HEK293 (cell line): ENCODE results near the gene MALAT1.
A peak's percentile ranks its signal among the peaks of the same experiment; 100 is the strongest.

Source experiments
- CTCF ChIA-PET: fragments of 350-600 bp; formaldehyde crosslinking; extraction: SDS; loops from one replicate; lab custom pipeline; 2021; ENCODE audit warnings: antibody characterized with exemption; lab: Yijun Ruan, JAX
- POLR2A ChIA-PET: fragments of 300-600 bp; formaldehyde crosslinking; extraction: SDS; loops from one replicate; lab custom pipeline; 2020; ENCODE audit warnings: antibody characterized with exemption, inconsistent platforms; lab: Yijun Ruan, JAX
- H3K27ac ChIP-seq: fragments of 200-500 bp; sonication (Bioruptor generic); 2 replicates; pipeline ENCODE4 v1.5.1; 2014; ENCODE audit warnings: low read depth, low read length, control low read depth, inconsistent platforms; ENCODE audit errors: extremely low read depth
- H3K36me3 ChIP-seq, 2 experiments: fragments of 200-500 bp in 1 of 2; sonication (Bioruptor generic) in 1 of 2; 1 replicate in 1 of 2; 2 replicates in 1 of 2; pipeline ENCODE4 v1.5.1; 2014 to 2017; ENCODE audit warnings: inconsistent platforms in 2 of 2, low read length in 2 of 2; ENCODE audit not compliant: control insufficient read depth in 2 of 2, insufficient read depth in 1 of 2
- H3K4me1 ChIP-seq: fragments of 200-500 bp; sonication (Bioruptor generic); 2 replicates; pipeline ENCODE4 v1.5.1; 2014; ENCODE audit warnings: mild to moderate bottlenecking, low read length, inconsistent platforms; ENCODE audit not compliant: control insufficient read depth, insufficient read depth
- H3K4me3 ChIP-seq: 2 replicates; pipeline ENCODE4 v1.5.1; 2011; ENCODE audit warnings: low read depth, mild to moderate bottlenecking, control low read depth, low read length, moderate library complexity
- H3K9me3 ChIP-seq: fragments of 200-500 bp; sonication (Bioruptor generic); 2 replicates; pipeline ENCODE4 v1.5.1; 2014; ENCODE audit warnings: low read depth, low read length, inconsistent platforms; ENCODE audit not compliant: control insufficient read depth, insufficient read depth
- FEZF1 ChIP-seq: fragments of 450-650 bp; formaldehyde crosslinking; IDR thresholded peaks from 2 replicates; pipeline ENCODE4 v1.5.1; 2016; ENCODE audit warnings: missing biosample characterization, missing genetic modification characterization
- GLI4 ChIP-seq: fragments of 450-650 bp; formaldehyde crosslinking; IDR thresholded peaks from 2 replicates; pipeline ENCODE4 v1.5.1; 2016; ENCODE audit warnings: missing biosample characterization, missing genetic modification characterization
- INSM2 ChIP-seq: fragments of 450-650 bp; formaldehyde crosslinking; IDR thresholded peaks from 2 replicates; pipeline ENCODE4 v1.5.1; 2016; ENCODE audit warnings: missing biosample characterization, missing genetic modification characterization
- KLF10 ChIP-seq: fragments of 450-650 bp; IDR thresholded peaks from 2 replicates; pipeline ENCODE4 v1.5.1; 2018; ENCODE audit warnings: missing biosample characterization, mild to moderate bottlenecking, missing genetic modification characterization
- KLF9 ChIP-seq: fragments of 450-650 bp; formaldehyde crosslinking; IDR thresholded peaks from 2 replicates; pipeline ENCODE4 v1.5.1; 2016; ENCODE audit warnings: missing biosample characterization, missing genetic modification characterization, low read depth
- MEIS1 ChIP-seq: sonication (generic); formaldehyde crosslinking; IDR thresholded peaks from 2 replicates; pipeline ENCODE4 v1.8.1; 2022; ENCODE audit warnings: missing genetic modification reagents, mild to moderate bottlenecking, borderline replicate concordance
- MZF1 ChIP-seq: fragments of 450-650 bp; formaldehyde crosslinking; IDR thresholded peaks from 2 replicates; pipeline ENCODE4 v1.5.1; 2017; ENCODE audit warnings: missing biosample characterization, missing genetic modification characterization, borderline replicate concordance
- REPIN1 ChIP-seq: fragments of 450-650 bp; formaldehyde crosslinking; IDR thresholded peaks from 2 replicates; pipeline ENCODE4 v1.5.1; 2017; ENCODE audit warnings: missing biosample characterization, missing genetic modification characterization, low read depth
- SCRT1 ChIP-seq: fragments of 450-650 bp; formaldehyde crosslinking; IDR thresholded peaks from 2 replicates; pipeline ENCODE4 v1.5.1; 2016; ENCODE audit warnings: missing biosample characterization, missing genetic modification characterization, borderline replicate concordance
- TCF7L2 ChIP-seq: IDR thresholded peaks from 2 replicates; pipeline ENCODE4 v1.6.1; 2011; ENCODE audit warnings: low read depth, mild to moderate bottlenecking, inconsistent platforms, low read length, moderate library complexity, borderline replicate concordance
- WT1 ChIP-seq: fragments of 450-650 bp; formaldehyde crosslinking; IDR thresholded peaks from 2 replicates; pipeline ENCODE4 v1.5.1; 2016; ENCODE audit warnings: missing biosample characterization, missing genetic modification characterization
- YY1 ChIP-seq: fragments of 450-650 bp; formaldehyde crosslinking; IDR thresholded peaks from 2 replicates; pipeline ENCODE4 v1.5.1; 2018; ENCODE audit warnings: missing biosample characterization, missing genetic modification characterization
- YY2 ChIP-seq: fragments of 450-650 bp; formaldehyde crosslinking; IDR thresholded peaks from 2 replicates; pipeline ENCODE4 v1.5.1; 2016; ENCODE audit warnings: missing biosample characterization, missing genetic modification characterization
- ZBTB21 ChIP-seq: fragments of 450-650 bp; formaldehyde crosslinking; IDR thresholded peaks from 2 replicates; pipeline ENCODE4 v1.5.1; 2017; ENCODE audit warnings: missing biosample characterization, missing genetic modification characterization
- ZBTB48 ChIP-seq: fragments of 450-650 bp; formaldehyde crosslinking; IDR thresholded peaks from 2 replicates; pipeline ENCODE4 v1.5.1; 2016; ENCODE audit warnings: missing biosample characterization, missing genetic modification characterization
- ZNF138 ChIP-seq: fragments of 450-650 bp; formaldehyde crosslinking; IDR thresholded peaks from 2 replicates; pipeline ENCODE4 v1.5.1; 2016; ENCODE audit warnings: missing biosample characterization, missing genetic modification characterization, borderline replicate concordance
- ZNF184 ChIP-seq: fragments of 450-650 bp; IDR thresholded peaks from 2 replicates; pipeline ENCODE4 v1.5.1; 2018; ENCODE audit warnings: missing biosample characterization, mild to moderate bottlenecking, missing genetic modification characterization
- ZNF292 ChIP-seq: fragments of 450-650 bp; formaldehyde crosslinking; IDR thresholded peaks from 2 replicates; pipeline ENCODE4 v1.5.1; 2016; ENCODE audit warnings: low read depth, missing biosample characterization, missing genetic modification characterization, borderline replicate concordance
- ZNF354C ChIP-seq: fragments of 450-650 bp; formaldehyde crosslinking; IDR thresholded peaks from 2 replicates; pipeline ENCODE4 v1.5.1; 2016; ENCODE audit warnings: missing biosample characterization, missing genetic modification characterization, low read depth, borderline replicate concordance
- ZNF366 ChIP-seq: fragments of 450-650 bp; formaldehyde crosslinking; conservative IDR thresholded peaks from 2 replicates; pipeline ENCODE4 v1.5.1; 2016; ENCODE audit warnings: missing biosample characterization, missing genetic modification characterization
- ZNF416 ChIP-seq: fragments of 450-650 bp; formaldehyde crosslinking; IDR thresholded peaks from 2 replicates; pipeline ENCODE4 v1.5.1; 2016; ENCODE audit warnings: missing biosample characterization, missing genetic modification characterization
- ZNF473 ChIP-seq: fragments of 450-650 bp; formaldehyde crosslinking; IDR thresholded peaks from 2 replicates; pipeline ENCODE4 v1.5.1; 2017; ENCODE audit warnings: missing biosample characterization, missing genetic modification characterization
- ZNF596 ChIP-seq: fragments of 450-650 bp; IDR thresholded peaks from 2 replicates; pipeline ENCODE4 v1.5.0; 2018; ENCODE audit warnings: missing biosample characterization, mild to moderate bottlenecking, missing genetic modification characterization, moderate library complexity
- ZNF624 ChIP-seq: fragments of 450-650 bp; formaldehyde crosslinking; IDR thresholded peaks from 2 replicates; pipeline ENCODE4 v1.5.1; 2017; ENCODE audit warnings: missing biosample characterization, missing genetic modification characterization
- ZNF677 ChIP-seq: fragments of 450-650 bp; IDR thresholded peaks from 2 replicates; pipeline ENCODE4 v1.5.0; 2018; ENCODE audit warnings: missing biosample characterization, mild to moderate bottlenecking, missing genetic modification characterization, moderate library complexity
- TF ChIP-seq, protein P1 (sequence below): fragments of 450-650 bp; formaldehyde crosslinking; IDR thresholded peaks from 2 replicates; pipeline ENCODE4 v1.5.1; 2017; ENCODE audit warnings: missing biosample characterization, missing genetic modification characterization
- TF ChIP-seq, protein P2 (sequence below): fragments of 450-650 bp; formaldehyde crosslinking; IDR thresholded peaks from 2 replicates; pipeline ENCODE4 v1.5.1; 2016; ENCODE audit warnings: missing biosample characterization, missing genetic modification characterization
- TF ChIP-seq, protein P3 (sequence below): fragments of 450-650 bp; formaldehyde crosslinking; IDR thresholded peaks from 2 replicates; pipeline ENCODE4 v1.5.1; 2016; ENCODE audit warnings: missing biosample characterization, missing genetic modification characterization
- TF ChIP-seq, protein P4 (sequence below): fragments of 450-650 bp; formaldehyde crosslinking; IDR thresholded peaks from 2 replicates; pipeline ENCODE4 v1.5.1; 2016; ENCODE audit warnings: missing biosample characterization, missing genetic modification characterization

The MALAT1 gene

DNA sequence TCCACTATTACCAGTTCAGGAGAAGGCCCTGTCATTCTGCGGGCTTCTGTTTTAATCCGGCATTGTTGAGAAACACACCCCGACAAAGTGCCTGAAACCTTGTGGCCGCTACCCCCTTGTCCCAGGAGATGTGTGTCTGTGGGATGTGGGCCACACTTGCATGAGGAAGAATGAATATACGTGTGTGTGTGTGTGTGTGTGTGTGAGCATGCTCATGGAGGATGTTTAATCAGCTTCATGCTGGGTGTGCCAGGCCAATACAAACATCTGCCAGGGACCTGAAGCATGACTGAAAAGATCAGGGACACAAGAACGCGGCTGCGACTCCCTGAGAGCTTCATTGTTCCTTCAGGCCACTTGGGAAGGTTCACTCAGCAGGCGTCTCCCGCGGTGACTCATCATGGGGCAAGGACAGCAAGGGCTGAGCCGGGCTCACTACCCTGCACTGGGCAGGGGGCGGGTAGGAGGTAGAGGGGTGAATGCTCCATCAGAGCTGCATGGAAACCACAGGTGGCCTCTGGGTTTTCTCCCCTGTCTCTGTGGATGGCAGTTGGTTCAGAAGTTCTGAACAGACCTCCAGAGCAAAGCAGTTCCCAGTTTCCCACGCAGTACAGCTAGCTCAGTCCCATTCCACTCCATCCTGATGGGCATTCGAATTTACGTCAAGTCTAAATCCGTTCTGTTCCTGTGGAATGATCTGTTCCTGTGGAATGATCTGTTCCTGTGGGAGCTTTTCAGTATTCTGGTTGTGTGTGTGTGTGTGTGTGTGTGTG is 7.0 kb upstream of the MALAT1 start:
- CTCF ChIA-PET, result interaction anchor here (0.5 to 1.4 kb wide), 10 partner anchors 12 to 162 kb away, joined by 3 to 8 read pairs (median 4); no protein-coding TSS in a partner anchor
- Histone ChIP-seq H3K4me3 (no peak overlapping the region), H3K36me3 (no peaks in the 10 kb centered on the region), H3K9me3 (no peaks in the 10 kb centered on the region), H3K4me1 (peaks cover 35% of the 10 kb centered on the region), H3K27ac (peak overlapping the region; percentile 62)
- POLR2A ChIA-PET, result interaction anchor here (0.7 to 28.2 kb wide), 9 partner anchors 11 to 110 kb away, joined by 3 to 1129 read pairs (median 4); partner anchors contain the start of genes MALAT1 and NEAT1
- TF ChIP-seq ZNF138 (tag by site-specific recombination), result no peak
- TF ChIP-seq GLI4 (tag by site-specific recombination), result no peak
- no peak for TF ChIP-seq ZNF473 (tag by site-specific recombination)
- TF ChIP-seq ZBTB21 (tag by site-specific recombination), result peak; percentile 29; the same call in 1 of the 2 replicates
- no peak for TF ChIP-seq ZNF184 (tag by site-specific recombination)
- peak; percentile 99 for TF ChIP-seq ZBTB48
- TF ChIP-seq MZF1 (tag by site-specific recombination), result no peak
- TF ChIP-seq, protein P1, sequence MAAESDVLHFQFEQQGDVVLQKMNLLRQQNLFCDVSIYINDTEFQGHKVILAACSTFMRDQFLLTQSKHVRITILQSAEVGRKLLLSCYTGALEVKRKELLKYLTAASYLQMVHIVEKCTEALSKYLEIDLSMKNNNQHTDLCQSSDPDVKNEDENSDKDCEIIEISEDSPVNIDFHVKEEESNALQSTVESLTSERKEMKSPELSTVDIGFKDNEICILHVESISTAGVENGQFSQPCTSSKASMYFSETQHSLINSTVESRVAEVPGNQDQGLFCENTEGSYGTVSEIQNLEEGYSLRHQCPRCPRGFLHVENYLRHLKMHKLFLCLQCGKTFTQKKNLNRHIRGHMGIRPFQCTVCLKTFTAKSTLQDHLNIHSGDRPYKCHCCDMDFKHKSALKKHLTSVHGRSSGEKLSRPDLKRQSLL (tag by site-specific recombination), result no peak
- peak; percentile 51 for TF ChIP-seq FEZF1
- no peak for TF ChIP-seq ZNF624 (tag by site-specific recombination)
- TF ChIP-seq KLF10, result no peak
- TF ChIP-seq REPIN1, result no peak
- TF ChIP-seq ZNF292 (tag by site-specific recombination), result no peak
- TF ChIP-seq ZNF677, result no peak
- no peak for TF ChIP-seq ZNF596
- peak; percentile 55; the same call in 1 of the 2 replicates for TF ChIP-seq ZNF366 (tag by site-specific recombination)
- TF ChIP-seq, protein P2, sequence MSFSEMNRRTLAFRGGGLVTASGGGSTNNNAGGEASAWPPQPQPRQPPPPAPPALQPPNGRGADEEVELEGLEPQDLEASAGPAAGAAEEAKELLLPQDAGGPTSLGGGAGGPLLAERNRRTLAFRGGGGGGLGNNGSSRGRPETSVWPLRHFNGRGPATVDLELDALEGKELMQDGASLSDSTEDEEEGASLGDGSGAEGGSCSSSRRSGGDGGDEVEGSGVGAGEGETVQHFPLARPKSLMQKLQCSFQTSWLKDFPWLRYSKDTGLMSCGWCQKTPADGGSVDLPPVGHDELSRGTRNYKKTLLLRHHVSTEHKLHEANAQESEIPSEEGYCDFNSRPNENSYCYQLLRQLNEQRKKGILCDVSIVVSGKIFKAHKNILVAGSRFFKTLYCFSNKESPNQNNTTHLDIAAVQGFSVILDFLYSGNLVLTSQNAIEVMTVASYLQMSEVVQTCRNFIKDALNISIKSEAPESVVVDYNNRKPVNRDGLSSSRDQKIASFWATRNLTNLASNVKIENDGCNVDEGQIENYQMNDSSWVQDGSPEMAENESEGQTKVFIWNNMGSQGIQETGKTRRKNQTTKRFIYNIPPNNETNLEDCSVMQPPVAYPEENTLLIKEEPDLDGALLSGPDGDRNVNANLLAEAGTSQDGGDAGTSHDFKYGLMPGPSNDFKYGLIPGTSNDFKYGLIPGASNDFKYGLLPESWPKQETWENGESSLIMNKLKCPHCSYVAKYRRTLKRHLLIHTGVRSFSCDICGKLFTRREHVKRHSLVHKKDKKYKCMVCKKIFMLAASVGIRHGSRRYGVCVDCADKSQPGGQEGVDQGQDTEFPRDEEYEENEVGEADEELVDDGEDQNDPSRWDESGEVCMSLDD (tag by site-specific recombination), result peak; percentile 70; the same call in 1 of the 2 replicates
- no peak for TF ChIP-seq YY1 (tag by site-specific recombination)
- TF ChIP-seq, protein P3, sequence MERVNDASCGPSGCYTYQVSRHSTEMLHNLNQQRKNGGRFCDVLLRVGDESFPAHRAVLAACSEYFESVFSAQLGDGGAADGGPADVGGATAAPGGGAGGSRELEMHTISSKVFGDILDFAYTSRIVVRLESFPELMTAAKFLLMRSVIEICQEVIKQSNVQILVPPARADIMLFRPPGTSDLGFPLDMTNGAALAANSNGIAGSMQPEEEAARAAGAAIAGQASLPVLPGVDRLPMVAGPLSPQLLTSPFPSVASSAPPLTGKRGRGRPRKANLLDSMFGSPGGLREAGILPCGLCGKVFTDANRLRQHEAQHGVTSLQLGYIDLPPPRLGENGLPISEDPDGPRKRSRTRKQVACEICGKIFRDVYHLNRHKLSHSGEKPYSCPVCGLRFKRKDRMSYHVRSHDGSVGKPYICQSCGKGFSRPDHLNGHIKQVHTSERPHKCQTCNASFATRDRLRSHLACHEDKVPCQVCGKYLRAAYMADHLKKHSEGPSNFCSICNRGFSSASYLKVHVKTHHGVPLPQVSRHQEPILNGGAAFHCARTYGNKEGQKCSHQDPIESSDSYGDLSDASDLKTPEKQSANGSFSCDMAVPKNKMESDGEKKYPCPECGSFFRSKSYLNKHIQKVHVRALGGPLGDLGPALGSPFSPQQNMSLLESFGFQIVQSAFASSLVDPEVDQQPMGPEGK (tag by site-specific recombination), result peak; percentile 74
- TF ChIP-seq MEIS1 (CRISPR knock-in tag), result no peak
- TF ChIP-seq INSM2 (tag by site-specific recombination), result no peak
- TF ChIP-seq TCF7L2, result no peak
- 0 out of 2 replicates have a peak, but pooled peaks have one; percentile 7 for TF ChIP-seq SCRT1 (tag by site-specific recombination)
- TF ChIP-seq, protein P4, sequence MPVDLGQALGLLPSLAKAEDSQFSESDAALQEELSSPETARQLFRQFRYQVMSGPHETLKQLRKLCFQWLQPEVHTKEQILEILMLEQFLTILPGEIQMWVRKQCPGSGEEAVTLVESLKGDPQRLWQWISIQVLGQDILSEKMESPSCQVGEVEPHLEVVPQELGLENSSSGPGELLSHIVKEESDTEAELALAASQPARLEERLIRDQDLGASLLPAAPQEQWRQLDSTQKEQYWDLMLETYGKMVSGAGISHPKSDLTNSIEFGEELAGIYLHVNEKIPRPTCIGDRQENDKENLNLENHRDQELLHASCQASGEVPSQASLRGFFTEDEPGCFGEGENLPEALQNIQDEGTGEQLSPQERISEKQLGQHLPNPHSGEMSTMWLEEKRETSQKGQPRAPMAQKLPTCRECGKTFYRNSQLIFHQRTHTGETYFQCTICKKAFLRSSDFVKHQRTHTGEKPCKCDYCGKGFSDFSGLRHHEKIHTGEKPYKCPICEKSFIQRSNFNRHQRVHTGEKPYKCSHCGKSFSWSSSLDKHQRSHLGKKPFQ, result peak; percentile 61
- TF ChIP-seq ZNF416 (tag by site-specific recombination), result no peak
- TF ChIP-seq WT1, result peak; percentile 59; the same call in 1 of the 2 replicates
- TF ChIP-seq ZNF354C (tag by site-specific recombination), result no peak
- peak; percentile 50 for TF ChIP-seq KLF9 (tag by site-specific recombination)
- peak; percentile 68; the same call in 1 of the 2 replicates for TF ChIP-seq YY2 (tag by site-specific recombination)
